Uterus (tissue), 4 donors: ENCODE results near the gene CAMK2D. TPM values are rescaled to one million over a fixed set of nuclear protein-coding genes. Genes with fewer than 3 reads are reported as not detected.

Experiments
- DNase-seq, 2 donors: peaks; one replicate each; pipeline ENCODE4 v3.0.0-alpha.2; 2019 to 2020
- H3K27ac ChIP-seq, 2 donors: fragments of 200-600 bp; sonication (generic); 1 replicate in 1 of 2; 2 replicates in 1 of 2; pipeline ENCODE4 v1.5.1; 2016 to 2018
- H3K27me3 ChIP-seq, 2 donors: fragments of 200-600 bp; sonication (generic); one replicate each; pipeline ENCODE4 v1.5.1; 2018 to 2019; ENCODE audit warnings: control low read depth in 1 of 2
- H3K36me3 ChIP-seq, 2 donors: fragments of 200-600 bp; sonication (generic); one replicate each; pipeline ENCODE4 v1.5.1; 2019; ENCODE audit warnings: control low read depth in 1 of 2
- H3K4me1 ChIP-seq, 2 donors: fragments of 200-600 bp; sonication (generic); one replicate each; pipeline ENCODE4 v1.5.1; 2018 to 2019; ENCODE audit warnings: control low read depth in 1 of 2
- H3K4me3 ChIP-seq, 2 donors: fragments of 200-600 bp; sonication (generic); 1 replicate in 1 of 2; 2 replicates in 1 of 2; pipeline ENCODE4 v1.5.1; 2018 to 2019; ENCODE audit warnings: mild to moderate bottlenecking in 1 of 2
- H3K9me3 ChIP-seq, 2 donors: fragments of 200-600 bp; sonication (generic); one replicate each; pipeline ENCODE4 v1.5.1; 2019; ENCODE audit warnings: control low read depth in 1 of 2
- CTCF ChIP-seq, 4 experiments: fragments of 200-600 bp in 2 of 4; fragments of 450-650 bp in 2 of 4; sonication (generic) in 2 of 4; IDR thresholded peaks; one replicate each; pipeline ENCODE4 v1.5.1; 2016 to 2019; ENCODE audit warnings: antibody characterized with exemption in 4 of 4, mild to moderate bottlenecking in 2 of 4, moderate library complexity in 1 of 4
- POLR2A ChIP-seq, 2 donors: fragments of 450-650 bp; IDR thresholded peaks; one replicate each; pipeline ENCODE4 v1.6.1; 2016; ENCODE audit warnings: antibody characterized with exemption in 2 of 2, mild to moderate bottlenecking in 1 of 2, moderate library complexity in 1 of 2
- intact Hi-C: fragments of 100-400 bp; cut with DNase I; formaldehyde crosslinking; loops from one replicate; pipeline ENCODE4 v1.15.1; 2023; ENCODE audit warnings: low total_unique reads
- total RNA-seq, 4 donors: library from RNA; depleted of rRNA in 3 of 4; stranded (reverse); fragments of >200 nt in 3 of 4; gene quantifications; one replicate each; pipeline versions ENCODE4 v1.1.0 to v1.2.4, GENCODE V29; 2014 to 2023
- donor health status: DM: yes; HTN: yes; CAD: no.

CAMK2D gene
- total RNA-seq, 4 donors from 2014 or later = 41.5 to 95.3 (median 54.3) TPM

DNA sequence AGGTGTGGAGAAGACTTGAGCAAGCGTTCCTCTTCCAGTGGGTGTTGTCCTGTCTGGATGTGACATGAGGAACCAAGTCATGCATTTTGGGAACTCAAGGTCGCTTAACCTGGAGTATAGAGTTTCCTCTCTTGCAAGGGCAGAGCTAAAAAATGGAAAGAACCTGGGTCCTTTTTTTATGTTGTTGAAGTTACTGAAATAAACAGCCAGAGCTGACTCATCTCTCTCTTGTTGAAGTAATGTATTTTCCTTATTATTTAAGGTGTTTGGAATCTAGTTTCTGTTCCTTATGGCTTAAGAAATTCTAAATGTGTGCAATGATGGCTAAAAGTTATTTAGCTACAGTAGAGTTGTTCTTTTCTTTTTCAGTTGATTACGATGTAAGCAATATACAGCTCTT, 314.5 kb downstream of the CAMK2D start:
- Histone ChIP-seq H3K4me3 (no peak overlapping the region), H3K9me3 (no peaks in the 10 kb centered on the region), H3K36me3 (no peaks in the 10 kb centered on the region), H3K27me3 (no peaks in the 10 kb centered on the region), H3K27ac (peak overlapping the region; percentile 72 to 78), H3K4me1 (peaks cover 0 to 4% of the 10 kb centered on the region in 2 donors)
- DNase-seq = no peak
- intact Hi-C loops = no loop called here
- TF ChIP-seq POLR2A (IDR thresholded peaks at IDR 0.05) (no peak), CTCF (IDR thresholded peaks at IDR 0.05) (no peak)

GRCh38 chr4:113446019-113446418, 315.5 kb downstream of the CAMK2D start:
- no peak for TF ChIP-seq CTCF (IDR thresholded peaks at IDR 0.05)
- no peak for TF ChIP-seq POLR2A (IDR thresholded peaks at IDR 0.05)
- Histone ChIP-seq H3K27ac (peak overlapping the region; percentile 68 to 78), H3K4me1 (peaks cover 0 to 4% of the 10 kb centered on the region in 2 donors), H3K36me3 (no peaks in the 10 kb centered on the region), H3K4me3 (no peak overlapping the region), H3K9me3 (no peaks in the 10 kb centered on the region), H3K27me3 (no peaks in the 10 kb centered on the region)
- intact Hi-C loops = no loop called here
- no peak for DNase-seq

- no peak overlapping the region for H3K4me3 ChIP-seq
- intact Hi-C loops = no loop called here
- H3K36me3 ChIP-seq = no peaks in the 10 kb centered on the region
- peak; percentile 70 to 78 for DNase-seq
- peak overlapping the region; percentile 68 to 78 for H3K27ac ChIP-seq
- no peak for TF ChIP-seq CTCF (IDR thresholded peaks at IDR 0.05)
- TF ChIP-seq POLR2A (IDR thresholded peaks at IDR 0.05) = no peak
- no peaks in the 10 kb centered on the region for H3K9me3 ChIP-seq
- peaks cover 0 to 4% of the 10 kb centered on the region in 2 donors for H3K4me1 ChIP-seq
- H3K27me3 ChIP-seq = no peaks in the 10 kb centered on the region
Measured at GRCh38 chr4:113445286-113445685, 316.3 kb downstream of the CAMK2D start.

GRCh38 chr4:113444386-113444785, 317.2 kb downstream of the CAMK2D start:
- TF ChIP-seq CTCF (IDR thresholded peaks at IDR 0.05) = no peak
- TF ChIP-seq POLR2A (IDR thresholded peaks at IDR 0.05) = no peak
- Histone ChIP-seq H3K4me1 (peaks cover 0 to 4% of the 10 kb centered on the region in 2 donors), H3K9me3 (no peaks in the 10 kb centered on the region), H3K27ac (peak overlapping the region; percentile 68 to 78), H3K4me3 (no peak overlapping the region), H3K36me3 (no peaks in the 10 kb centered on the region), H3K27me3 (no peaks in the 10 kb centered on the region)
- DNase-seq = no peak
- intact Hi-C loops = no loop called here

DNA sequence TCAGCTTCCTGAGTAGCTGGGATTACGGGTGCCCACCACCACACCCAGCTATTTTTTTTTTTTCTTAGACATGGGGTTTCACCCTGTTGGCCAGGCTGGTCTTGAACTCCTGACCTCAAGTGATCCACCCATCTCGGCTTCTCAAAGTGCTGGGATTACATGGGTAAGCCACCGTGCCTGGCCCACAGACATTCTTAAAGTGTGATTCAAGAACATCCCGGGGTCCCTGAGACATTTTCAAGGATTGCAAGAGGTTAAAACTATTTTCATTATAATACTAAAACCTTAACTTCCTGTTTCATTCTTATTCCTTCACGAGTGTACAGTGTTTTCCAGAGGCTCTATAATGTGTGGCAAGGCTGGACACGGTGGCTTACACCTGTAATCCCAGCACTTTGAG, 318.7 kb downstream of the CAMK2D start:
- no peaks in the 10 kb centered on the region for H3K27me3 ChIP-seq
- TF ChIP-seq CTCF (IDR thresholded peaks at IDR 0.05) = no peak
- TF ChIP-seq POLR2A (IDR thresholded peaks at IDR 0.05) = no peak
- H3K4me1 ChIP-seq = peaks cover 0 to 4% of the 10 kb centered on the region in 2 donors
- intact Hi-C loops = no loop called here
- no peak for DNase-seq
- H3K36me3 ChIP-seq = no peaks in the 10 kb centered on the region
- no peaks in the 10 kb centered on the region for H3K9me3 ChIP-seq
- H3K27ac ChIP-seq = no peak overlapping the region
- no peak overlapping the region for H3K4me3 ChIP-seq
